Kidney glomerular epithelial cell (primary cell): ENCODE data around the gene A2ML1.
"Not testable (repeated sequence)": the region's sequence is repeated elsewhere in the genome, so short reads cannot be mapped to it uniquely, and the experiment has no call there.

ENCODE experiments used
- DNase-seq: peaks from one replicate; lab custom pipeline; 2025; lab: John Stamatoyannopoulos, UW

A2ML1 gene

GRCh38 chr12:8855891-8856290, 33.5 kb downstream of the A2ML1 start:
- no peak for DNase-seq

- DNase-seq = not testable (repeated sequence)
Measured at GRCh38 chr12:8859448-8859847, 37.0 kb downstream of the A2ML1 start.

- peak; percentile 7 for DNase-seq
Measured at GRCh38 chr12:8860165-8860961, 37.9 kb downstream of the A2ML1 start.

- no peak for DNase-seq
Measured at GRCh38 chr12:8866429-8866828, 44.0 kb downstream of the A2ML1 start.

- DNase-seq = no peak
Measured at GRCh38 chr12:8867009-8867408, 44.6 kb downstream of the A2ML1 start.

- DNase-seq = no peak
Measured at GRCh38 chr12:8867786-8868185, 45.4 kb downstream of the A2ML1 start.

GRCh38 chr12:8870586-8870985, 48.2 kb downstream of the A2ML1 start:
- no peak for DNase-seq

GRCh38 chr12:8871068-8871467, 48.6 kb downstream of the A2ML1 start:
- no peak for DNase-seq

GRCh38 chr12:8876887-8877286, 54.5 kb downstream of the A2ML1 start:
- DNase-seq = no peak

GRCh38 chr12:8886502-8887284, 64.3 kb downstream of the A2ML1 start:
- DNase-seq = no peak

GRCh38 chr12:8887285-8887715, 64.9 kb downstream of the A2ML1 start:
- DNase-seq = peak; percentile 59

GRCh38 chr12:8890313-8891085, 68.1 kb downstream of the A2ML1 start:
- peak; percentile 75 for DNase-seq

GRCh38 chr12:8891976-8892375, 69.6 kb downstream of the A2ML1 start:
- DNase-seq = no peak

GRCh38 chr12:8894378-8894777, 72.0 kb downstream of the A2ML1 start:
- no peak for DNase-seq

- DNase-seq = no peak
Measured at GRCh38 chr12:8894986-8895385, 72.6 kb downstream of the A2ML1 start.

- DNase-seq = no peak
Measured at GRCh38 chr12:8897081-8897480, 74.7 kb downstream of the A2ML1 start.

- no peak for DNase-seq
Measured at GRCh38 chr12:8899830-8900229, 77.4 kb downstream of the A2ML1 start.

GRCh38 chr12:8902703-8903102, 80.3 kb downstream of the A2ML1 start:
- not testable (repeated sequence) for DNase-seq

- DNase-seq = no peak
Measured at GRCh38 chr12:8903646-8904045, 81.2 kb downstream of the A2ML1 start.

- no peak for DNase-seq
Measured at GRCh38 chr12:8904665-8905064, 82.2 kb downstream of the A2ML1 start.

- DNase-seq = no peak
Measured at GRCh38 chr12:8905546-8905945, 83.1 kb downstream of the A2ML1 start.
